ENCODE measurements around the gene P2RX3. TPM values are rescaled to one million over a fixed set of nuclear protein-coding genes. Genes with fewer than 3 reads are reported as not detected.

The P2RX3 gene
- total and polyA plus RNA-seq, 9 donors: 0.12 to 0.13 TPM; not detected in 7

- Histone ChIP-seq H3K36me3 (no peaks in the 10 kb centered on the region), H3K4me1 (ENCODE audit: insufficient read depth) (peaks cover 21% of the 10 kb centered on the region), H3K9me3 (no peaks in the 10 kb centered on the region), H3K27me3 (no peaks in the 10 kb centered on the region), H3K4me3 (peak overlapping the region; percentile 63), H3K27ac (peak overlapping the region; percentile 94 to 98)
- intact Hi-C loops (cut with DNase I): loop anchor here in 2 of 4 donors (10.0 kb wide), 2 partner anchors 319 to 329 kb away; partner anchors contain the start of genes CLP1 (in 1 of the 2) and YPEL4 (in 1 of the 2)
- peak in 3 of 5 donors; percentile 42 to 71 (median 67) for DNase-seq
- TF ChIP-seq CTCF (IDR thresholded peaks at IDR 0.05) (no peak), EP300 (IDR thresholded peaks at IDR 0.05) (no peak), POLR2A (IDR thresholded peaks at IDR 0.05) (no peak)
- 5 to 7% (median 5%) methylated on average over 6 of the region's 6 CpGs for WGBS, 3 donors
These were observed 12.5 kb upstream of the P2RX3 start for GRCh38 chr11:57325735-57326048.

- peak in 2 of 5 donors; percentile 15 to 23 for DNase-seq
- H3K27me3 ChIP-seq: no peaks in the 10 kb centered on the region
- intact Hi-C loops (cut with DNase I): loop anchor here in 2 of 4 donors (10.0 kb wide), 2 partner anchors 317 to 327 kb away; partner anchors contain the start of genes CLP1 (in 1 of the 2) and YPEL4 (in 1 of the 2)
- WGBS, 3 donors: 90 to 95% (median 92%) methylated on average over 5 of the region's 5 CpGs
- no peaks in the 10 kb centered on the region for H3K36me3 ChIP-seq
- H3K4me3 ChIP-seq: no peak overlapping the region
- H3K4me1 ChIP-seq (ENCODE audit: insufficient read depth): peaks cover 13% of the 10 kb centered on the region
- H3K9me3 ChIP-seq: no peaks in the 10 kb centered on the region
- no peak overlapping the region for H3K27ac ChIP-seq
- no peak for TF ChIP-seq POLR2A (IDR thresholded peaks at IDR 0.05)
- no peak for TF ChIP-seq EP300 (IDR thresholded peaks at IDR 0.05)
- no peak for TF ChIP-seq CTCF (IDR thresholded peaks at IDR 0.05)
These were observed 10.4 kb upstream of the P2RX3 start for GRCh38 chr11:57327721-57328120.

GRCh38 chr11:57330029-57330428 lies 8.1 kb upstream of the P2RX3 start:
- no peaks in the 10 kb centered on the region for H3K9me3 ChIP-seq
- no peaks in the 10 kb centered on the region for H3K36me3 ChIP-seq
- DNase-seq: no peak

GRCh38 chr11:57331720-57332119 lies 6.4 kb upstream of the P2RX3 start:
- Histone ChIP-seq H3K27me3 (no peaks in the 10 kb centered on the region), H3K27ac (no peak overlapping the region), H3K9me3 (no peaks in the 10 kb centered on the region), H3K4me1 (ENCODE audit: insufficient read depth) (peaks cover 6% of the 10 kb centered on the region), H3K4me3 (no peak overlapping the region), H3K36me3 (no peaks in the 10 kb centered on the region)
- 89 to 93% (median 91%) methylated on average over 14 of the region's 14 CpGs for WGBS, 3 donors
- TF ChIP-seq CTCF (IDR thresholded peaks at IDR 0.05) (no peak), EP300 (IDR thresholded peaks at IDR 0.05) (no peak), POLR2A (IDR thresholded peaks at IDR 0.05) (no peak)
- DNase-seq: no peak
- intact Hi-C loops (cut with DNase I): loop anchor here in 1 of 4 donors (10.0 kb wide), 1 partner anchor 93 kb away; the partner anchor contains the start of gene SLC43A3

More at GRCh38 chr11:57330029-57330428, 8.1 kb upstream of the P2RX3 start:
- H3K27ac ChIP-seq: no peak overlapping the region
- H3K27me3 ChIP-seq: no peaks in the 10 kb centered on the region
- no peak for TF ChIP-seq POLR2A (IDR thresholded peaks at IDR 0.05)
- no peak for TF ChIP-seq EP300 (IDR thresholded peaks at IDR 0.05)
- TF ChIP-seq CTCF (IDR thresholded peaks at IDR 0.05): no peak
- H3K4me1 ChIP-seq (ENCODE audit: insufficient read depth): peaks cover 11% of the 10 kb centered on the region
- intact Hi-C loops (cut with DNase I): loop anchor here in 1 of 4 donors (10.0 kb wide), 1 partner anchor 95 kb away; the partner anchor contains the start of gene SLC43A3
- 92 to 95% (median 93%) methylated on average over 9 of the region's 9 CpGs for WGBS, 3 donors
- H3K4me3 ChIP-seq: no peak overlapping the region

Measured in ovary (tissue), 9 donors.